GM19025 (cell line): ENCODE measurements around the gene GLI2.

Source experiments
- ATAC-seq: cut with Tn5 transposase; IDR thresholded peaks from one replicate; pipeline ENCODE4 v1.9.1; 2021; ENCODE audit warnings: mild to moderate bottlenecking, low read depth, moderate library complexity; ENCODE audit not compliant: unreplicated experiment

The GLI2 gene

DNA sequence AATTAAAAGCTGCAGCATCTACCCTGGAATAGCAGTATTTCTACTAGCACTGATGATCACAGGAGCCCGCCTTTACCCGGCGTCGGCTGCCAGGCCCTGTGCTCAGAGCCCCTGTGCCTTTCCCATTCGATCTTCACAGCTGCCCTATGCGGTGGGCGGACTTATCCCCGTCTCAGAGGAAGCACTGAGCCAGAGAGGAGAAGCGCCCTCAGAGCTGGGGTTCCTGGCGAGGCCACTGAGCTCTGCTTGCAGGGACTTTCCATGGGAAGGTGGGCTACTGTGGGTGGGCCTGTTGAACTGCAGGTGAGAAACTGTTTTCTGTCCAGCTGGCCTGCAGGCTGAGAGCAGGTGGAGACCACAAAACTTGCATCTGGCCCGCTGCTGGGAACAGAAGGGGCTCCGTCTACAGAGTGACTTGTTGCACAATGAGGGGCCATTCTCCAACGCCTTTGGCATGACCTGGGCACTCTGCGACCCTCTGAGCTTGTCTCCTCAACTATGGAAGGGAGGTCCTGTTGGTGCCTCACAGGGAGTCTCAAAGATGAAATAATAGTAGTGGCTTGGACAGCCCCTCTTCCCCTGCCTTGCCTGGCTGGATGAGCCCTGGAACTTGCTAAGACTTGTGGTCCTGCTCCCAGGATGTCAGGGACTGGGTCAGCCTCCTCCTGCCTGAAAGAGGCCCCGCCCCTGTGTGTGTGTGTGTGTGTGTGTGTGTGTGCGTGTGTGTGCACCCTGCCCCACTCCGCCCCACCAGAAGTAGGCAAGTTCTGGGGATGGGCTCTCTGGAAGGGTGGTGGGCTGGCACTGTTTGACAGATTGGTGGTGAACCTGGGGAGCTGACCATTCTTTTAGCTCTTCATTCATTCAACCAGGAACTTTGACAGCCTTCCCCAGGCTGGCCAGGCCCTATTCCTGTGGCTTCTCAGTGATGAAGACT is 32.7 kb downstream of the GLI2 start:
- ATAC-seq: no peak

DNA sequence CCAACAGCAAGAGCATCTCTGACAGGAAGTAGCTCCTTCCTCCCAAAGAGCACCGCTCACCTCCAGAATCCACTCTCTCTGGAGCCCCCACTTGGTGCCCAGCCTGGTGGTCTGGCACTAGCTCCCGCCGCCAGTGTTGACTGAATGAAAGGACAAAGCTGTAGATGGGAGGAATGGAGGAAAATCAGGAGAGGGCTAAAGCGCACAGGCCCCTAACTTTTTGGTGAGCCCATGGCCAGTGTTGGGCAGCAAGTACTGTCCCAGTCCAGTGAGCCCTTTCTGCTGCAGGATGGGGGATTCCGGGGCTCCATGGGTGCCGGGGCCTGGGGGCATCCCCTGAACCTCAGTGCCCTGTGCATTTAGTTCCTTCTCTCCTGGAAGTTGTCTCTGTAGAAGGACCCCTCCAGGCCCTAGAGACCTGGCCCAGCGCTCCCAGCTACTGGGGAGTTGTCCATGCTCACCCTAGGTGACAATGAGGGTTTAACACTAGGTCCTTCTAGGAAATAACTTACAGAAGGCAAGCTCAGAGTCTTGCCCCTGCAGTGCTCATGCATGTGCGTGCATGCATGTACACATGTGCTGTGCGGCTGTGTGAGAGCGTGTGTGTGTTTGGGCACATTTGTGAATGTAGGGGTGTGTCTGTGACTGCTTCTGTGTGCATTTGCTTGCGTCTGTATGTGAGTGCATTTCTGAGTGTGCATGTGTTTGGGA is 33.6 kb downstream of the GLI2 start:
- ATAC-seq: no peak

DNA sequence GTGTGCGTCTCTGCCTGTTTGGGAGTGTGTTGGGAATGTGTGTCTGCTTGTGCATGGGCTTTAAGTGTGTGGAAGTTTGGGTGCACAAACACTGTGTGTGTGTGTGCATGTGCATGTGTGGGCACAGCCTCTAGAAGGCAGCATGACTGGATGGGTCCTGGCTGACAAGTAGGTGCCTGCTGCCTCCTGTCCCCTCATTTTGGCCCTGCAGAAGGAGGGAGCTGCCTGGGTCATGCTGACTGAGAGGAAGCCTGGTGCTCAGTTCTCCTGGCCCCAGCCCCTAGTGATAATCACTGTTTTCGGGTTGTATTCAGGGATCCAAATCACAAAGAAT is 34.1 kb downstream of the GLI2 start:
- no peak for ATAC-seq

DNA sequence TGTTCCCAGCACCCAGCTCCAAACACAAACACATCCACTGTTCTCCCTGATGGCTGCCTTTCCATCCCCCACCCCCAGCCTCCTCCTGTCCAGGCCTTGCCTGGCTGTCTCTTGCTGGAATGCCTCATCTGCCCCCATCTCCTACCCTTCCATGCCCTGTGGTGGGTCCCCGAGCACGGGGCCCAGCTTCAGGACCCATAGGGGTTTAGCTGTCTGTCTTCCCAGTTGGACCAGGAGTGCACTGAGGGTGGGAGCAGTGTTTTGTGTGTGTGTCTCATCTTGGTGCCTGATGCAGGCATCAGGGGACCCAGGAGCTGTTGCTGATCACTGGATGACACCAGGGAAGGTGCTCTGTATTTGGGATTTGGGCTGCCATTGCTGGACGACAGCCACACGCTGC is 34.5 kb downstream of the GLI2 start:
- ATAC-seq: no peak

DNA sequence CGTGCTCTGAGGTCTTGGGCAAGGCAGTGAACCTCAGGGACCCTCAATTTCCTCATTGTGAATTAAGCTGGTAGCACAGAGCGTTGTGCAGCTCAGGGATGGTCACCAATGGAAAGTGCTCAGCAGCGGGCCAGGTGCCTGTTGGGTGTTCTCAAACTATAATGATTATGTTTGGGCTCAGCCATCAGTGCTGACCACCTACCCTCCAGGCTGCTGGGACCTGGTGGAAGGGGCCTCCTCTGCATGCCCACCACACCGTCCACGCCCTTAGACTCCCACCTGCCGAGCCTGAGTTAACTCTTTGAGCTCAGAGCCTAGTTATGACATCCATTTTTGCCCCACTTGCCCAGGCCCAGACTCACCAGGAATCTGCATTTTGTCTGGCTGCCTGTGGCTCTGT is 35.0 kb downstream of the GLI2 start:
- no peak for ATAC-seq

DNA sequence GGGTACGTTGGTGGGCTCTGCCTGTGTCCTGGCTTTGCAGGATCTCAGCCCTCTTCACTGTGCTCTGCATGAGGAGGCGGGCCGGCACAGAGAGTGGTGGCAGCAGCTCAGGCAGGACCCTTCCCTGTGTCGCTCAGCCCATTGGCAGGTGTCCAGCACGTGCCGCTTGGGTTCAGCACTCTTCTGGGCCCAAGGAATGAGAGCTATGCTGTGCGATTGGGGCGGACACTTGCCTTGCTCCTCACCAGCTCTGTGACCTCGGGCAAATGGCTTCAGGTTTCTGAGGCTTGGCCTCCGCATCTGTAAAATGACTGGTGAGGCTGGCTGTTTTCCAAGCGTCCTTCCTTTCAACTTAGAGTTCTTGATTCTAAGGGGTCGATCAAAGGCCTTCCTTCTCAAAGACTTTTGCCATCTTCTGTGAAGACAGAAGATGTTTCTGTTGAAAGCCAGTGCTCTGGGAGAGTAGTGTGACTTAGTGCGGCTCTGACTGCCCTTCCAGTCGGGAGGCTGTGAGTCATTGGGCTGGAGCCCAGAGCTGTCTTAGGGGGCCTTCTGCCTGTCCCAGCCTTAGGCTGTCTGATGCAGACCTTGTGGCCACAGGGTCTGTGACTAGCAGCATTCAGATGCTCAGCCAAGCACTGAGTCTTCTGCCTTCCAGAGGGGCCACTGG is 35.6 kb downstream of the GLI2 start:
- no peak for ATAC-seq

DNA sequence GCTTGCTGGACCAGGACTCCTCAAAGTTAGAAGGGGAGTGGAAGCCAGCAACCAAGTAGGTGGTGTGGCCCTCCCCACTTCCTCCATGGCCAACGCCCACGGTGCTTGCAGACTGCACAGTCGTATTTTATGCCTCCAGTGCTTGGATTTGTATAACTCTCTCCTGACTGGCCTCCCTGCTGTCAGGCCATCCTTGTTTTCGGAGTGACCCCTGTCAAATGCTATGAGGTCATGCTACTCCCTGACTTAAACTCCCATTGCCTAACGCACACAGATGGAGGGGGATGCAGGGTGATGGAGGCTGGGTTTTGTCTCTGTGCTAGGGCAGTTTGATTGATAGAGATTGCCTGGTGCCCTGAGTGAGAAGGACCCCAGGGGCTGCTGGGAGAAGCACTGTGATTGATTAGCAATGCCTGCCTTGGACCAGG is 36.1 kb downstream of the GLI2 start:
- no peak for ATAC-seq

DNA sequence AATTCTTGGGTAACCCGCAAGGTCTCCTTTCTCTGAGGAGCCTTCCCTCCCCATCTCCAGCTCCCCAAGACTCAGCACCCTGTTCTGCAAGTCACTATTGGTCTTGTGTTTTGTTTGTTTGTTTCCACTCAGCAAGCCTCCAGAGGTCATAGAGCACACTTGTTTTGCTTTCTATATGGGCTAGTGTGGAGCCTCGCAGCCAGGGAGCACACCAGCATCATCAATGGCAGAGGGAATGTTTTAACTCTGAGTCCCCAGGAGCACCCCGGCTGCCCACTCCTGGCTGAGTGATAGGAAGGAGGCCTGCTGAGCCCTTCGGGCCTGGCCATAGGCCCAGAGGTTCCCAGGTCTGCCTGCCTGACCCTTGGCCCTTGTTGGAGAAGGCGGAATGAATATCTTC is 36.6 kb downstream of the GLI2 start:
- ATAC-seq: no peak

DNA sequence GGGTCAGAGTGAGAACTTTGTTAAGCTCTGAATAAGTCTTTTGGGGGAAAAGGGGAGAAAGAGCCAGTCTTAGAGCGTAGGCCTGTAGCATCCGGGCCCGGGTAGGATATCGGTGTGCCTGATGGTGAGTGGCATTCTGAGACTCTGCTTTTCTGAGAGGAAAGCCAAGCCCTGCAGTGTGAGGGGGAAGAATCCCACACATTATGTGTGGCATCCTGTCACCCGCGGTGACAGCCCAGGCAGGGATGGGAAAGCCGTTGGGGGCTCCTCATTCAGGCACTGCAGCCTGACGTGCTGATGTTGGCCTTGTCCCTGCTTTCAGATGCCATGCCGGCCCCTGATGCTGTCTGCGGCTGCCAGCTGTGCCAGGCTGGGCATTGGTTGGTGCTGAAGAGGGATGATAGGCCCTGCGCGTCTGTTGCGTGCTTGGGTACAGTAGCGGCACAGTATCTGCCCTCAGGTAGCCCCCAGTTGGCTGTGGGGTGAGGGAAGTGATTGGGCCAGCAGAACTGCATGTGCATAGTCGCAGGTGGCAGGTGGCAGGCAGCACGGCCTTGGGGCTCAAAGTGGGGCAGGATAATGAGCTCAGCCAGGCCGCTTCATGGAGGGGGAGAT is 37.6 kb downstream of the GLI2 start:
- ATAC-seq: no peak

DNA sequence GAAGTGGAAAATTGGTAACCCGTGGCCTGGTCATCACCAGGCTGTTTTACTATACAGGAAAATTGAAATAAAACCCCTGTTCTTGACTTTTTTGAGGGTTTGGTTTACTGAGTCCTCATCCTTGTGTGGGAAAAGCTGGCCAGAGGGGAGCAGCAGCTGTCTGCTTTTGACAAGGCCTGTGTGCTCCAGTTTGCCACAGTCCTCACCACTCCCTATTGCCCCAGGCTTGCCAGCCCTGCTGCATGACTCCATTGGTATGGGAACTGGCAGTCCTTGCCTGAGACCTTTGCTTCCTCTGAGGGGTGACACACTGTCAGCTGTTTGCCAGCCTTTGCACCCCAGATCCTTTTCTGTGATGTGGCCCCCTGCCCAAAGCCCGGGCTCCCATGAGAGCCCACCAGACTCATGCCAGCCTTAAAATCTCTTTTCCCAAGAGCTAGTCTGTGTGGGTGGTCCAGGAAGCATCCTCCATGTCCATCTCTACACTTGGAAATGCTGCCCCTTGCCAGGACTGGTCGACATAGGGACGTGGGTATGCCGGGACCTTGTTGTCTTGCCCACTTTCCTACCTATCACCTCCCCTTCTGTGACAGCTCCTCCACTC is 39.0 kb downstream of the GLI2 start:
- ATAC-seq: no peak

DNA sequence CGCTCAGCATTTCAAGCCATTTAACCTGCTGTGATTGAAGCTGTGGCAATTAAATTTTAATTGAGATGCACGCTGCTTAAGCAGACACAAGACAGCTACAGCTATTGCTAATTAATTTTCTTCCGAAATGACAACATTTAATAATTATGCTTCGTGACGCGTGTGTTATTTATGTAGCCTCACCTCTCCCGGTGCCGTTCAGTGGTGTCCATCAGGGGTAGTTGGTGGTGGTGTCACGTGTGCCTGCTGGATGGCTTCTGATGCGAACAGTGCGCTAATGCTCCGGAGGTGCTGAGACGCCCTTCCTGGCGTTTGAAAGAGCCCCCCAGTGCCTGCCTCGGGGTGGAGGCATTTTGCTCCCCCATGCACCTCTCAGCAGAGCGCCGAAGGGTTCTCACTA is 39.5 kb downstream of the GLI2 start:
- ATAC-seq: no peak

DNA sequence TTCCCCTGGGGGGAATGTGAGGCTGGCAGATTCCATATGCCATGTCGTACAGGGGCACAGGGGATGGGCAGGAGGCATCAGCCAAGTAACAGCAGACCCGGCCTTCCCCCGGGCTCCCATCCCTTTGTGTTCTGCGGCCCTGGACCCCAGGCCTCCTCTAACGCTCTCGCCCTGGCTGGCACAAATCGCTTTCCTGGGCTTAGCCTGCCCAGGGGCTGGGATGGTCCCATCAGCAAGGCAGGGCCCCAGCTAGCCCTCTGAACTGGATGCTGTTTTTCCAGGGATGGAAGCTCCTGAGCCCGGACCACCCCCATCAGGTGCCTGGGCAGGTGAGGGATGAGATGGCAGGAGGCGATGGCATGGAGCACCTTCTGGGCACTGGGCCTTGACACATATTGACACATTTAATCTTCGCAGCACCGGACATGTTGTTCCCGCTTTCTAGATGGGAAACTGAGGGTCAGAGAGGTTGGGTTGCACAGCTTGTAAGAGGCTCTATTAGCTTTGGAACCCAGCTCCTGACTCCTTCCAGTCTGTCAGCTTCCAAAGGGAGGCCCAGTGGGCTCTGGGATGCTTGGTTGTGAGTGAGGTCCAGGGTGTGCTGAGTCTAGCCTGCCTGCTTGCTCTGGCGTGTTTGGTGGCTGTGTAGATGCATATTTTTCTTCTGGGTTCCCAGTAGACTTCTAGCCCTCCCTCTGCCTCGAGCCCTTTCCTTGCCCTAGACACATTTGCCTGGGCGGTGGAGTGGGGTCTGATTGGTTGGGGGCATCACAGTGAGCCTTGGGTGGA is 40.3 kb downstream of the GLI2 start:
- ATAC-seq: no peak

DNA sequence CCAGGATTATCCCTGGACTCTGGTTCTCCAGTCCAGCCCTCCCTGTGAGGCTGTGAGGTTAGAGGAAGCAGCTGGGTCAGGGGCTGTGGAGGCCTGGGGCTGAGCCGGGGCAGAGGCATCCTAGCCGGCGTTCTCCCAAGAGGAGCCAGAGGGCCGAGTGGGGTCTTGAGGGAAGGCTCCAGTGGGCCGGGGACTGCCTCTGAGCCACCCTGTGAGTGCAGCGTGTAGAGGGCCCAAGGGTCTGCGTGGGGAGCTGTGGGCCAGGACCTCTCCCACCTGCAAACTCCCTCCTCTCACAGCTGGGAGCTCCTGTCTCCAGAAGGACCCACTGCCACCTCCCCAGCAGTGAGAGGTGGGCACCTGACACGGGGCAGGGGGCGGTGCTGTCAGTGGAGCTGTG is 41.0 kb downstream of the GLI2 start:
- no peak for ATAC-seq

DNA sequence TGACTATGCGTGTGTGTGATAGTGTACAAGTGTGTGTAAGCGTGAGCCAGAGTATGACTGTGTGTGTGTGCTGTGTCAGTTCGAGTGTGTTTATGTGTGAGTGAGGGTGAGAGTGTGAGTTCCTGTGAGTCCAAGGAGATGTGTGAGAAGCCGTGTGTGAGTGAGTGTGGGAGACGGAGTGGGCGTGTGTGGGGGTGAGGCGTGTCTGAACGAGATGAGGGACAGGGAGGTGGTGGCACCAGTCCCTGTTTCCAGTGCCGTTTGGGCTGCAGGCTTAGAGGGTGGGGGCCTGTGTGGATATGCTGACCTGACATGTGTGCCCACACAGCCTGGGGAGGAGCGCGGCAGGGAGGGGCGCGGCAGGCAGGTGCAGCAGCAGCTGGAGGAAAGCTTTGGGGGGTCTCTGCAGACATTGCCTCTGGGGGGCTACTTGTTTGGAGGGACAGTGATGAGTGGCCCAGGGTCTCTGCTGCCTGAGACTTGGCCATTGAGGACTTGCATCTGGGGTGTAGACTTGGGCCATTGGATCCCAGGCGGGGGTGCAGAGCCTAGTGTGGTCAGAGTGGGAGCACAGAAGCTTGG is 41.6 kb downstream of the GLI2 start:
- no peak for ATAC-seq

DNA sequence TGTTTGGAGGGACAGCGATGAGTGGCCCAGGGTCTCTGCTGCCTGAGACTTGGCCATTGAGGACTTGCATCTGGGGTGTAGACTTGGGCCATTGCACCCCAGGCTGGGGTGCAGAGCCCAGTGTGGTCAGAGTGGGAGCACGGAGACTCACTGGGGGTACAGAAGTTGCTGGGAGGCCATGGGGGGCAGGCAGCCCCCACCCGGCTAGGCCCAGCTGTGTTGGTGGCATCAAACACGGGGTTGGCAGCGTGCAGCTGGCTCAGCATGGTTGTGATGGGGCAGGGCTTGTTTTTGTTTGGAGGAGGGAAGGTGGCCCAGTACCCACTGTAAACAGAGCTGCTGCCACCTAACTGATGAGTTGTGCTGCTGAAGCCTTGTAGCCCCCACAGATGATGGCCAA is 42.1 kb downstream of the GLI2 start:
- no peak for ATAC-seq

DNA sequence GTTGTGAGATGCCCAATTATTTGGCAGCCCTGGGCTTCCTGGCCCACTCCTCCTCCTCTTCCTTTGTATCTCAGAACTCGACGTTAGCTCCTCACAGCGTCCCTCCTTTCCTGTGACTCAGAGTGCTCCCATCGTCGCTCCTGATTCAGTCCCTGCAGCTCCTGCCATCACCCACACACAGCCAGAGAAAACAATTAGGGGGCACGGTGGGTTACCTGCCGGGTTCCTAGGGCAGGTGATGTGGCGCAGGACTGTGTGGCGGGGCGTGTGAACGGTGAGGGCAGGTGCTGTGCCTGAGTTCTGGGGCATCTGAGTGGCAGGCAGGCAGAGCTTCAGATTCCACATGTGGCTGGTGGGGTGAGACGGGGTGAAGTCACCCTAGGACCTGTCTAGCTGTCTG is 42.6 kb downstream of the GLI2 start:
- no peak for ATAC-seq

DNA sequence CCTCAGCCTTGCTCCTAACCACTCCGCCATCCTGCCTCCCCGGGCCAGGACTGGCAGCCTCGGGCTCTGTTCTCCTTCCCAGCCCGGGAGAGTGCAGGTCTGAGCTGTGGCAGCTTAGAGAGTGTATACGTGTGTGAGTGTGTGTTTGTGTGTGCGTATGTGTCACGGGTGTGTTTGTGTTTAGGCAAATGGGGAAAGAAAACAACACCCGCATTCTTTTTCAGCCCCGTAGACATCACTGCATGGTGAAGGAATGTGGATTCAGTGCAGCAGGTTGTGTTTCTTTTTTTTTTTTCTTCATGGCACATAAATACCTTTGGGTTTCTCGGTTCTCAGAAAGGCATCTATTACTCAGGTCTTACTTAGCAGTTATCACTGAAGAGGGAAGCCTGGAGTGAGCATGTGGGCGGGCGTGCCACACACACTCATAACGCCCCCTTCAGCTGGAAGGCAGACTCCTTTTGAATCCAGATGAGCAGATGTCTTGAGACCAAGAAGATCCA is 44.2 kb downstream of the GLI2 start:
- ATAC-seq: no peak

DNA sequence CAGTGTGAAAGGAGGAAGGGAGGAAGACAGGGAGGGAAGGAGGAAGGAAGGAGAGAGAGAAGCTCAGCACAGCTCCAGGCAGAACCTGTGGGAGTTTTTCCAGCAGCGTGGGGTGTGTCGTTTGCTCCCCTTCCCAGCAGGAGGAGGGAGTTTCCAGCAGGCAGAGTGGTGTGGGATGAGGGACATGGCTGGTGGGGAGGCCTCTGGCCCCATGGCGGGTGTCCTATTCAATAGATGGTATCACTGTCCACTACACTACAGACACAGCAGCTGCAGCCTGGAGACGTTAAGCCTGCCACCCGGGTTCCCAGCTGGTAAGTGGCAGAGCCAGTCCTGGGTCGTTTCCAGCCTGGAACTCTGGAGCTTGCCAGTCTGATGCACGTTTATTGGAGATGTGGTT is 44.7 kb downstream of the GLI2 start:
- ATAC-seq: no peak

DNA sequence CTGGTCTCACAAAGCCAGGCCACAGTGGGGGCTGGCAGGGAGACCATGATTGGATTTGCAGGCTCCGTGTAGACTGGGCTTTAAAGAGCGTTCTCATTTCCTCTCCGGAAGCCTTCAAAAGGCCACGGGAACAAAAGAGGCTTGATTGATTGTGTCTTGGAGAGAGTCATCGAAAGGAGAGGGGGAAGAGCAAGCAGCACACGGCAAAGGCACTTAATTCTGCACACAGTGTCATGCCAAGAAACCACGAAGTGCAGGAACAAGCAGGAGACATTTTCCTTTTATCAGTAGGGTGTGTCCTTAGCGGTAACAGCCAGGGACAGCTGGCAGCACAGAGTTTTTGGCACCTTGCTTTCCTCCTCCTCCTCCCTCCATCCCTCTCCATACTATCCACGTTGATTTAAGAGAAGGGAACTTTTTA is 47.7 kb downstream of the GLI2 start:
- ATAC-seq: no peak
